Esophagus muscularis mucosa (tissue), 4 donors: ENCODE results near the gene WNT9A. TPM values are rescaled to one million over a fixed set of nuclear protein-coding genes. Genes with fewer than 3 reads are reported as not detected.

Experiments used
- DNase-seq: peaks from one replicate; pipeline ENCODE4 v3.0.0-alpha.2; 2017; ENCODE audit errors: extremely low spot score
- H3K27ac ChIP-seq, 4 donors: fragments of 200-600 bp; sonication (generic); replicated peaks in 1 of 4; 1 replicate in 3 of 4; 2 replicates in 1 of 4; pipeline ENCODE4 v1.5.1; 2016 to 2019; ENCODE audit warnings: mild to moderate bottlenecking in 1 of 4
- H3K27me3 ChIP-seq, 4 donors: fragments of 200-600 bp; sonication (generic); one replicate each; pipeline versions ENCODE4 v1.5.1 to v1.6.0; 2016 to 2019
- H3K36me3 ChIP-seq, 4 donors: fragments of 200-600 bp; sonication (generic); one replicate each; pipeline ENCODE4 v1.5.1; 2016 to 2019
- H3K4me1 ChIP-seq, 4 donors: fragments of 200-600 bp; sonication (generic); one replicate each; pipeline ENCODE4 v1.5.1; 2016 to 2019
- H3K4me3 ChIP-seq, 4 donors: fragments of 200-600 bp; sonication (generic); 1 replicate in 2 of 4; 2 replicates in 2 of 4; pipeline ENCODE4 v1.5.1; 2016 to 2019; ENCODE audit warnings: mild to moderate bottlenecking in 4 of 4, moderate library complexity in 1 of 4
- H3K9me3 ChIP-seq, 4 donors: fragments of 200-600 bp; sonication (generic); 1 replicate in 3 of 4; 2 replicates in 1 of 4; pipeline ENCODE4 v1.5.1; 2016 to 2019
- EP300 ChIP-seq: sonication (generic); formaldehyde crosslinking; IDR thresholded peaks from one replicate; pipeline ENCODE4 v1.6.1; 2017; ENCODE audit warnings: antibody characterized with exemption
- POLR2A ChIP-seq: fragments of 450-650 bp; IDR thresholded peaks from one replicate; pipeline ENCODE4 v1.6.1; 2017; ENCODE audit warnings: antibody characterized with exemption, moderate library complexity, mild to moderate bottlenecking, low read depth
- POLR2AphosphoS5 ChIP-seq, 2 donors: sonication (generic); formaldehyde crosslinking; IDR thresholded peaks; one replicate each; pipeline ENCODE4 v1.6.1; 2017; ENCODE audit warnings: antibody characterized with exemption in 2 of 2
- WGBS: methylation state at CpG from one replicate; pipeline ENCODE4 v1.1.5; 2018; 5-methylcytosine and 5-hydroxymethylcytosine counted together
- intact Hi-C: fragments of 100-400 bp; cut with DNase I; formaldehyde crosslinking; loops from one replicate; pipeline ENCODE4 v1.15.1; 2023
- total RNA-seq, 4 donors: library from RNA; depleted of rRNA; stranded (reverse); fragments of >200 nt; gene quantifications; one replicate each; pipeline versions ENCODE4 v1.1.0 to v1.2.1, GENCODE V29; 2016
- TF ChIP-seq, protein P1 (sequence below), 3 experiments: fragments of 200-600 bp in 2 of 3; fragments of 450-650 bp in 1 of 3; sonication (generic) in 2 of 3; IDR thresholded peaks; one replicate each; pipeline ENCODE4 v1.5.1; 2017 to 2019; ENCODE audit warnings: antibody characterized with exemption in 3 of 3, mild to moderate bottlenecking in 2 of 3, moderate library complexity in 1 of 3

The WNT9A gene
- total RNA-seq, 4 donors from 2014 or later = 7.5 to 18.1 (median 14.4) TPM

- intact Hi-C loops = no loop called here
- no peak overlapping the region for H3K27ac ChIP-seq
Measured at GRCh38 chr1:227913764-227914721, 33.7 kb downstream of the WNT9A start.

GRCh38 chr1:227913396-227913763 lies 34.4 kb downstream of the WNT9A start:
- H3K4me3 ChIP-seq = no peak overlapping the region
- no peaks in the 10 kb centered on the region for H3K27me3 ChIP-seq
- no peak for DNase-seq
- intact Hi-C loops = no loop called here
- WGBS = 63% methylated on average over 5 of the region's 5 CpGs
- H3K36me3 ChIP-seq = no peaks in the 10 kb centered on the region
- TF ChIP-seq POLR2A (no peak), EP300 (no peak), POLR2AphosphoS5 (IDR thresholded peaks at IDR 0.05) (no peak)
- TF ChIP-seq, protein P1, sequence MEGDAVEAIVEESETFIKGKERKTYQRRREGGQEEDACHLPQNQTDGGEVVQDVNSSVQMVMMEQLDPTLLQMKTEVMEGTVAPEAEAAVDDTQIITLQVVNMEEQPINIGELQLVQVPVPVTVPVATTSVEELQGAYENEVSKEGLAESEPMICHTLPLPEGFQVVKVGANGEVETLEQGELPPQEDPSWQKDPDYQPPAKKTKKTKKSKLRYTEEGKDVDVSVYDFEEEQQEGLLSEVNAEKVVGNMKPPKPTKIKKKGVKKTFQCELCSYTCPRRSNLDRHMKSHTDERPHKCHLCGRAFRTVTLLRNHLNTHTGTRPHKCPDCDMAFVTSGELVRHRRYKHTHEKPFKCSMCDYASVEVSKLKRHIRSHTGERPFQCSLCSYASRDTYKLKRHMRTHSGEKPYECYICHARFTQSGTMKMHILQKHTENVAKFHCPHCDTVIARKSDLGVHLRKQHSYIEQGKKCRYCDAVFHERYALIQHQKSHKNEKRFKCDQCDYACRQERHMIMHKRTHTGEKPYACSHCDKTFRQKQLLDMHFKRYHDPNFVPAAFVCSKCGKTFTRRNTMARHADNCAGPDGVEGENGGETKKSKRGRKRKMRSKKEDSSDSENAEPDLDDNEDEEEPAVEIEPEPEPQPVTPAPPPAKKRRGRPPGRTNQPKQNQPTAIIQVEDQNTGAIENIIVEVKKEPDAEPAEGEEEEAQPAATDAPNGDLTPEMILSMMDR (IDR thresholded peaks at IDR 0.05) = no peak
- H3K9me3 ChIP-seq = no peaks in the 10 kb centered on the region
- no peak overlapping the region for H3K27ac ChIP-seq
- H3K4me1 ChIP-seq = peaks cover 0 to 26% (median 9%) of the 10 kb centered on the region in 4 donors

More at GRCh38 chr1:227913764-227914721, 33.7 kb downstream of the WNT9A start:
- H3K4me1 ChIP-seq = peaks cover 0 to 26% (median 9%) of the 10 kb centered on the region in 4 donors
- WGBS = 50% methylated on average over 5 of the region's 17 CpGs
- no peaks in the 10 kb centered on the region for H3K27me3 ChIP-seq
- no peak for DNase-seq
- H3K36me3 ChIP-seq = no peaks in the 10 kb centered on the region
- no peak overlapping the region for H3K4me3 ChIP-seq
- no peaks in the 10 kb centered on the region for H3K9me3 ChIP-seq
- TF ChIP-seq, protein P1 (IDR thresholded peaks at IDR 0.05) = no peak
- TF ChIP-seq POLR2A (no peak), EP300 (no peak), POLR2AphosphoS5 (IDR thresholded peaks at IDR 0.05) (no peak)

- WGBS = 58% methylated on average over 14 of the region's 14 CpGs
- no peak for DNase-seq
- H3K4me1 ChIP-seq = peaks cover 0 to 26% (median 9%) of the 10 kb centered on the region in 4 donors
- H3K9me3 ChIP-seq = no peaks in the 10 kb centered on the region
- no peaks in the 10 kb centered on the region for H3K27me3 ChIP-seq
- no peak for TF ChIP-seq POLR2AphosphoS5 (IDR thresholded peaks at IDR 0.05)
- TF ChIP-seq EP300 = no peak
- TF ChIP-seq, protein P1 (IDR thresholded peaks at IDR 0.05) = no peak
- no peak for TF ChIP-seq POLR2A
- no peak overlapping the region for H3K27ac ChIP-seq
- no peaks in the 10 kb centered on the region for H3K36me3 ChIP-seq
- H3K4me3 ChIP-seq = no peak overlapping the region
- intact Hi-C loops = no loop called here
Measured at GRCh38 chr1:227912866-227913265, 34.9 kb downstream of the WNT9A start.

DNA sequence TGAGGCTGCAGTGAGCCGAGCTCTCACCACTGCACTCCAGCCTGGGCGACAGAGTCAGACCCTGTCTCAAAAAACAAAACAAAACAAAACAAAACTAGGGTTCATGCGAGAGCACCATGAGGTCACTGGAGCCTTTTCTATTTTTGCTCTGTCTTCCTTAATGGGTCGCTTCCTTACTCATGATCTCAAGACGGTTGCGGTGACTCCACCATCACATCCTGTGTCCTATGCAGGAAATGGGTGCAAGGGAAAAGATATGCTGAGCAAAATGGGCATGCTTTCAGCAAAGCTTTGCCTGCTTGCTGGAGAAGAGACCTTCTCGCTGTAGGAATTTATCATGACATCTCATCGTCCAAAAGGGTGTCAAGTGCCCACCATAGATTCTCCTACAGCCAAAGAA lies 36.4 kb downstream of the WNT9A start:
- no peak for DNase-seq
- Histone ChIP-seq H3K36me3 (no peaks in the 10 kb centered on the region), H3K4me3 (no peak overlapping the region), H3K4me1 (peaks cover 0 to 19% (median 9%) of the 10 kb centered on the region in 4 donors), H3K27me3 (no peaks in the 10 kb centered on the region), H3K9me3 (no peaks in the 10 kb centered on the region), H3K27ac (no peak overlapping the region)
- TF ChIP-seq, protein P1 (IDR thresholded peaks at IDR 0.05) = no peak
- no peak for TF ChIP-seq EP300
- TF ChIP-seq POLR2AphosphoS5 (IDR thresholded peaks at IDR 0.05) = no peak
- TF ChIP-seq POLR2A = no peak
- 89% methylated on average over 8 of the region's 8 CpGs for WGBS
- intact Hi-C loops = no loop called here
